ENCODE data around the gene EYA4.

Gene EYA4

DNA sequence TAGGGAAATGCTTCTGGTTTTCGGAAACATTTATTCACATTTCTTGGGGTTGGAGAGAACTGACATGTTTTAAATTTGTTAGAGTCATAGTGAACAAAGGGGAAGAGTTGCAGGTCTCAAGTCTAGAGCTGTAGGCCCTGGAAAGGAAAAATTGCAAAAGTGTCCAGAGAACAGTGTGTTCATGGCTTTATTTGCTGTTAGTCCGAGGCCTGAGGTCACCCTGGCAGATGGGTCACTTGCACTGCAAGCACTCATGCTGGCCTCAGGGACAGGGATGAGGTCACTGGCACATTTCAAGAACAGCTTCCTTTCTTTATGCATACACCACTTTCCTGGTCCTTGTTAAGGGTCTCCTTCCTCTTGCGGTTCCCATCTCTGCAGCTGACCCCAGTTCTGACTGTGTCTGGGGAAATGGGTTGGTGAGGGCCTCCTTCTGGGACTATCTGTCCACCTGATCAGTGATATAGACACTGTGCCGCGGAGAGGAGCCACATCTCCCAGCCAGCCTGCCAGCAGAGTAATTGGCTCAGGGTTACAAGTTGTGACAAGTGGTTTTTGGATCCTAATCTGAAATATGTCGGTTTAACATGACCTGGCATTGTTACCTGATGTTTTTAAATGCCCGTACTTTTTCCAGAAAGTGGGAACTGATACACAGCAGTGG is 194.0 kb downstream of the EYA4 start:
- Histone ChIP-seq H3K4me1 (peaks cover 45% of the 10 kb centered on the region), H3K27me3 (no peaks in the 10 kb centered on the region), H3K4me3 (ENCODE audit: low read depth, low read length) (no peak overlapping the region), H3K9me3 (no peaks in the 10 kb centered on the region; the same call in 1 of the 2 replicates), H3K36me3 (peaks cover 7% of the 10 kb centered on the region)
- TF ChIP-seq, protein P1, sequence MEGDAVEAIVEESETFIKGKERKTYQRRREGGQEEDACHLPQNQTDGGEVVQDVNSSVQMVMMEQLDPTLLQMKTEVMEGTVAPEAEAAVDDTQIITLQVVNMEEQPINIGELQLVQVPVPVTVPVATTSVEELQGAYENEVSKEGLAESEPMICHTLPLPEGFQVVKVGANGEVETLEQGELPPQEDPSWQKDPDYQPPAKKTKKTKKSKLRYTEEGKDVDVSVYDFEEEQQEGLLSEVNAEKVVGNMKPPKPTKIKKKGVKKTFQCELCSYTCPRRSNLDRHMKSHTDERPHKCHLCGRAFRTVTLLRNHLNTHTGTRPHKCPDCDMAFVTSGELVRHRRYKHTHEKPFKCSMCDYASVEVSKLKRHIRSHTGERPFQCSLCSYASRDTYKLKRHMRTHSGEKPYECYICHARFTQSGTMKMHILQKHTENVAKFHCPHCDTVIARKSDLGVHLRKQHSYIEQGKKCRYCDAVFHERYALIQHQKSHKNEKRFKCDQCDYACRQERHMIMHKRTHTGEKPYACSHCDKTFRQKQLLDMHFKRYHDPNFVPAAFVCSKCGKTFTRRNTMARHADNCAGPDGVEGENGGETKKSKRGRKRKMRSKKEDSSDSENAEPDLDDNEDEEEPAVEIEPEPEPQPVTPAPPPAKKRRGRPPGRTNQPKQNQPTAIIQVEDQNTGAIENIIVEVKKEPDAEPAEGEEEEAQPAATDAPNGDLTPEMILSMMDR (IDR thresholded peaks at IDR 0.05; ENCODE audit: low read depth, low read length), result no peak
- peak; percentile 44 for DNase-seq

GRCh38 chr6:133436652-133437051 is 195.5 kb downstream of the EYA4 start:
- TF ChIP-seq, protein P1 (IDR thresholded peaks at IDR 0.05; ENCODE audit: low read depth, low read length), result no peak
- no peak for DNase-seq
- Histone ChIP-seq H3K4me3 (ENCODE audit: low read depth, low read length) (no peak overlapping the region), H3K36me3 (peaks cover 7% of the 10 kb centered on the region), H3K27me3 (no peaks in the 10 kb centered on the region), H3K9me3 (no peaks in the 10 kb centered on the region; the same call in 1 of the 2 replicates), H3K4me1 (peaks cover 36% of the 10 kb centered on the region)

DNA sequence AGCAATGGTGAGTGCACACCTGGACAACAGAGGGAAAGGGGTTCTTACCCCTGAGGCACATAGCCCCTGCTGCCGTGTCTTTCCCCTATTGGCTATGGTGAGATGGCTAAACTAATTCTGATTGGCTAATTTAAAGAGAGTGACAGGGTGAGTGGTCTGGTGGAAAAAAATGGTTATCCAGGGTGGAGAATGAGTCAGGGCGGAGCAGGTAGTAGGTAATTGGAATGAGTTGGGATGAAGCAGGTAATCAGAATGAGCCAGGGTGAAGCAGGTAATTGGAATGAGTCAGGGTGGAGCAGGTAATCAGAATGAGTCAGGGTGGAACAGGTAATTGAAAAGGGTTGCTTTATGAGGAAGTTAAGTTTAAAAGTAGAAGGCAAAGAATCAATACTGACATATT is 200.3 kb downstream of the EYA4 start:
- TF ChIP-seq, protein P1 (IDR thresholded peaks at IDR 0.05; ENCODE audit: low read depth, low read length), result no peak

GRCh38 chr6:133446789-133447188 is 205.6 kb downstream of the EYA4 start:
- no peak for DNase-seq
- Histone ChIP-seq H3K36me3 (no peaks in the 10 kb centered on the region), H3K4me3 (ENCODE audit: low read depth, low read length) (no peak overlapping the region), H3K9me3 (no peaks in the 10 kb centered on the region), H3K4me1 (no peaks in the 10 kb centered on the region; the same call in 1 of the 2 replicates), H3K27me3 (no peaks in the 10 kb centered on the region)
- TF ChIP-seq, protein P1 (IDR thresholded peaks at IDR 0.05; ENCODE audit: low read depth, low read length), result no peak

More for the DNA sequence above, 200.3 kb downstream of the EYA4 start:
- H3K27me3 ChIP-seq, result no peaks in the 10 kb centered on the region
- H3K4me3 ChIP-seq (ENCODE audit: low read depth, low read length), result no peak overlapping the region
- no peaks in the 10 kb centered on the region for H3K4me1 ChIP-seq
- DNase-seq, result no peak
- peaks cover 3% of the 10 kb centered on the region; the same call in 1 of the 2 replicates for H3K36me3 ChIP-seq
- no peaks in the 10 kb centered on the region; the same call in 1 of the 2 replicates for H3K9me3 ChIP-seq

- Histone ChIP-seq H3K4me1 (no peaks in the 10 kb centered on the region; the same call in none of the 2 replicates), H3K4me3 (ENCODE audit: low read depth, low read length) (no peak overlapping the region), H3K9me3 (no peaks in the 10 kb centered on the region), H3K27me3 (no peaks in the 10 kb centered on the region), H3K36me3 (no peaks in the 10 kb centered on the region; the same call in 1 of the 2 replicates)
- TF ChIP-seq, protein P1 (IDR thresholded peaks at IDR 0.05; ENCODE audit: low read depth, low read length), result no peak
- DNase-seq, result no peak
Measured at GRCh38 chr6:133447924-133448323, 206.8 kb downstream of the EYA4 start.

DNA sequence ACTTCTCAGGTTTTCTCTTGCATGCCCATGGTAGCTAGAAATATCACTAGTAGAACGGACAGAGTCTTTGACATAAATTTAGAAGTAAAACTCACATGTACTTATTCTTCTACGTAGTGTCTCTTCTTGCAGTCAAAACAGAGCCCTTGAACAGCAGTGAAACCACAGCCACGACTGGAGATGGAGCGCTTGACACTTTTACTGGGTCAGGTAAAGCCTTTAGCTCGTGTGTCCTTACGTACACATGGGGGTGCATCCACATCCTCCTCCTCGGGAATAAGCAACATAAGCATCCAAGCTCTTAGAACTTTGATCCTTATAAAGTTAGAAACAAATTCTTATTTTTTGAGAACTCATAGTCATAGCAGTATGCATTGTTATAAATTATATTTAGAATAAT is 215.3 kb downstream of the EYA4 start:
- H3K27me3 ChIP-seq, result no peaks in the 10 kb centered on the region
- no peak for DNase-seq
- TF ChIP-seq, protein P1 (IDR thresholded peaks at IDR 0.05; ENCODE audit: low read depth, low read length), result no peak
- H3K4me3 ChIP-seq (ENCODE audit: low read depth, low read length), result no peak overlapping the region
- H3K36me3 ChIP-seq, result peaks cover 3% of the 10 kb centered on the region
- no peaks in the 10 kb centered on the region for H3K9me3 ChIP-seq
- no peaks in the 10 kb centered on the region; the same call in 1 of the 2 replicates for H3K4me1 ChIP-seq
